Neural cell (in vitro differentiated cells): Measurements from ENCODE around the gene FBXW8. TPM values are rescaled to one million over a fixed set of nuclear protein-coding genes. Genes with fewer than 3 reads are reported as not detected.

Experiments
- H2AFZ ChIP-seq: fragments of 200-600, 300-800 bp; sonication (generic), shearing (Covaris generic); 2 replicates; pipeline ENCODE4 v1.6.0; 2014; ENCODE audit warnings: low read depth, mild to moderate bottlenecking, antibody characterized with exemption, low read length, moderate library complexity
- H3F3A ChIP-seq: fragments of 200-600 bp; shearing (Covaris generic); 2 replicates; pipeline ENCODE4 v1.6.1; 2016; ENCODE audit warnings: mild to moderate bottlenecking, moderate library complexity, mixed read lengths, antibody characterized with exemption, low read length; ENCODE audit not compliant: insufficient read depth, poor library complexity, severe bottlenecking
- H3K27ac ChIP-seq: fragments of 200-600, 300-800 bp; sonication (generic), shearing (Covaris generic); 2 replicates; pipeline ENCODE4 v1.5.1; 2014; ENCODE audit warnings: mild to moderate bottlenecking, low read length, moderate library complexity
- H3K27me3 ChIP-seq: fragments of 300-800, 200-600 bp; sonication (generic), shearing (Covaris generic); 2 replicates; pipeline ENCODE4 v1.6.0; 2014; ENCODE audit warnings: mild to moderate bottlenecking, low read depth, low read length, moderate library complexity; ENCODE audit not compliant: insufficient read depth
- H3K36me3 ChIP-seq: fragments of 300-800, 200-600 bp; sonication (generic), shearing (Covaris generic); 2 replicates; pipeline ENCODE4 v1.5.1; 2014; ENCODE audit warnings: mild to moderate bottlenecking, antibody characterized with exemption, low read length, moderate library complexity; ENCODE audit not compliant: insufficient read depth
- H3K4me2 ChIP-seq: fragments of 300-800, 200-600 bp; sonication (generic), shearing (Covaris generic); 2 replicates; pipeline ENCODE4 v1.6.0; 2014; ENCODE audit warnings: mild to moderate bottlenecking, low read length
- H3K4me3 ChIP-seq: fragments of 300-800, 200-600 bp; sonication (generic), shearing (Covaris generic); 2 replicates; pipeline ENCODE4 v1.5.1; 2014; ENCODE audit warnings: mild to moderate bottlenecking, low read length, moderate library complexity
- H3K79me2 ChIP-seq: fragments of 200-600 bp; shearing (Covaris generic); replicated peaks from 2 replicates; pipeline ENCODE4 v1.6.0; 2014; ENCODE audit warnings: mild to moderate bottlenecking, low read length, moderate library complexity; ENCODE audit not compliant: insufficient read depth
- H3K9ac ChIP-seq: fragments of 300-800, 200-600 bp; sonication (generic), shearing (Covaris generic); 2 replicates; pipeline ENCODE4 v1.6.1; 2016; ENCODE audit warnings: mild to moderate bottlenecking, low read length, mixed read lengths
- H3K9me2 ChIP-seq: fragments of 200-600 bp; shearing (Covaris generic); 2 replicates; pipeline ENCODE4 v1.6.1; 2016; ENCODE audit warnings: mild to moderate bottlenecking, low read length, mixed read lengths; ENCODE audit not compliant: insufficient read depth
- H3K9me3 ChIP-seq: fragments of 200-600, 300-800 bp; sonication (generic), shearing (Covaris generic); 2 replicates; pipeline ENCODE4 v1.6.1; 2016; ENCODE audit warnings: mild to moderate bottlenecking, mixed run types, low read length, moderate library complexity, mixed read lengths
- H4K20me1 ChIP-seq: fragments of 200-600 bp; shearing (Covaris generic); 2 replicates; pipeline ENCODE4 v1.6.1; 2016; ENCODE audit warnings: mild to moderate bottlenecking, mixed run types; ENCODE audit not compliant: insufficient read depth
- CTCF ChIP-seq: fragments of 450-650 bp; IDR thresholded peaks from 2 replicates; pipeline ENCODE4 v1.5.1; 2014; ENCODE audit warnings: antibody characterized with exemption, mild to moderate bottlenecking, moderate library complexity; ENCODE audit not compliant: poor library complexity, severe bottlenecking
- EP300 ChIP-seq: fragments of 450-650 bp; conservative IDR thresholded peaks from 2 replicates; pipeline ENCODE4 v1.6.1; 2014; ENCODE audit warnings: antibody characterized with exemption, mild to moderate bottlenecking, moderate library complexity; ENCODE audit not compliant: poor library complexity, severe bottlenecking
- EZH2 ChIP-seq: fragments of 200-600, 300-800 bp; shearing (Covaris generic), sonication (generic); IDR thresholded peaks from 2 replicates; pipeline ENCODE4 v1.6.1; 2014; ENCODE audit warnings: antibody characterized with exemption, low read length, borderline replicate concordance, mild to moderate bottlenecking; ENCODE audit not compliant: insufficient read depth, poor library complexity, severe bottlenecking
- MXI1 ChIP-seq: fragments of 450-650 bp; conservative IDR thresholded peaks from 2 replicates; pipeline ENCODE4 v1.6.1; 2014; ENCODE audit warnings: antibody characterized with exemption, mild to moderate bottlenecking; ENCODE audit not compliant: poor library complexity, severe bottlenecking
- POLR2AphosphoS5 ChIP-seq: IDR thresholded peaks from 2 replicates; pipeline ENCODE4 v1.6.1; 2012
- RAD21 ChIP-seq: fragments of 450-650 bp; conservative IDR thresholded peaks from 2 replicates; pipeline ENCODE4 v1.6.1; 2014; ENCODE audit warnings: antibody characterized with exemption, mild to moderate bottlenecking, moderate library complexity
- REST ChIP-seq: IDR thresholded peaks from 2 replicates; pipeline ENCODE4 v1.6.1; 2012; ENCODE audit warnings: borderline replicate concordance
- SMC3 ChIP-seq: fragments of 450-650 bp; conservative IDR thresholded peaks from 2 replicates; pipeline ENCODE4 v1.6.1; 2014; ENCODE audit warnings: antibody characterized with exemption, mild to moderate bottlenecking, moderate library complexity; ENCODE audit not compliant: poor library complexity
- TAF1 ChIP-seq: IDR thresholded peaks from 2 replicates; pipeline ENCODE4 v1.6.1; 2012; ENCODE audit warnings: low read depth
- polyA plus RNA-seq: library from polyadenylated mRNA; depleted of rRNA; stranded (reverse); fragments of >200 nt; gene quantifications from 2 replicates; pipeline ENCODE4 v1.2.3, GENCODE V29; 2014

Gene FBXW8
- polyA plus RNA-seq, 1 donor from 2014 or later = 5.6 TPM

- H3F3A ChIP-seq = no peaks in the 10 kb centered on the region
- no peaks in the 10 kb centered on the region for H4K20me1 ChIP-seq
- H3K9me3 ChIP-seq = no peaks in the 10 kb centered on the region
- no peaks in the 10 kb centered on the region for H3K27me3 ChIP-seq
- TF ChIP-seq MXI1 (no peak), POLR2AphosphoS5 (no peak), RAD21 (no peak), CTCF (no peak), TAF1 (no peak), REST (no peak), EP300 (no peak), EZH2 (no peak), SMC3 (no peak)
- H3K9me2 ChIP-seq = no peaks in the 10 kb centered on the region
- H3K4me3 ChIP-seq = no peak overlapping the region
- H3K9ac ChIP-seq = peak overlapping the region; percentile 12
- H3K27ac ChIP-seq = no peak overlapping the region
- no peak overlapping the region for H3K4me2 ChIP-seq
- no peaks in the 10 kb centered on the region for H3K36me3 ChIP-seq
- no peak overlapping the region for H2AFZ ChIP-seq
- no peaks in the 10 kb centered on the region for H3K79me2 ChIP-seq
These were observed 142.3 kb downstream of the FBXW8 start for GRCh38 chr12:117053050-117053400.

- H3F3A ChIP-seq = no peaks in the 10 kb centered on the region
- no peaks in the 10 kb centered on the region for H3K27me3 ChIP-seq
- TF ChIP-seq CTCF = no peak
- no peak for TF ChIP-seq RAD21
- TF ChIP-seq TAF1 = no peak
- TF ChIP-seq EZH2 = no peak
- TF ChIP-seq REST = no peak
- no peak for TF ChIP-seq EP300
- no peak for TF ChIP-seq POLR2AphosphoS5
- no peak for TF ChIP-seq MXI1
- TF ChIP-seq SMC3 = no peak
- H3K79me2 ChIP-seq = no peaks in the 10 kb centered on the region
- H3K9me3 ChIP-seq = no peaks in the 10 kb centered on the region
- H3K36me3 ChIP-seq = no peaks in the 10 kb centered on the region
- H3K4me3 ChIP-seq = no peak overlapping the region
- H4K20me1 ChIP-seq = no peaks in the 10 kb centered on the region
- no peaks in the 10 kb centered on the region for H3K9me2 ChIP-seq
- H3K9ac ChIP-seq = no peak overlapping the region
- no peak overlapping the region for H3K4me2 ChIP-seq
- no peak overlapping the region for H3K27ac ChIP-seq
- no peak overlapping the region for H2AFZ ChIP-seq
These were observed 142.9 kb downstream of the FBXW8 start for GRCh38 chr12:117053597-117054201.
